GM12874 (cell line): Measurements from ENCODE around the gene GAP43.

ENCODE experiments used
- CTCF ChIP-seq: IDR thresholded peaks from 2 replicates; pipeline ENCODE4 v1.5.1; 2011; ENCODE audit warnings: low read depth, mild to moderate bottlenecking, control low read depth, low read length, moderate library complexity; ENCODE audit not compliant: insufficient read depth

GAP43 gene

GRCh38 chr3:115680803-115681345 lies 57.6 kb downstream of the GAP43 start:
- TF ChIP-seq CTCF, result no peak

- no peak for TF ChIP-seq CTCF
These were observed 58.4 kb downstream of the GAP43 start for GRCh38 chr3:115681736-115682135.

- no peak for TF ChIP-seq CTCF
These were observed 60.0 kb downstream of the GAP43 start for GRCh38 chr3:115683305-115683704.

GRCh38 chr3:115683773-115684172 lies 60.5 kb downstream of the GAP43 start:
- TF ChIP-seq CTCF, result no peak

GRCh38 chr3:115685097-115685496 lies 61.8 kb downstream of the GAP43 start:
- no peak for TF ChIP-seq CTCF

- TF ChIP-seq CTCF, result no peak
These were observed 64.4 kb downstream of the GAP43 start for GRCh38 chr3:115687721-115688120.

- TF ChIP-seq CTCF, result no peak
These were observed 65.1 kb downstream of the GAP43 start for GRCh38 chr3:115688418-115688817.
